ENCODE measurements around the gene TAX1BP3. TPM values are rescaled to one million over a fixed set of nuclear protein-coding genes. Genes with fewer than 3 reads are reported as not detected.

TAX1BP3 gene
- total RNA-seq, 2 experiments from 2014 or later = 6.0 to 6.6 TPM

DNA sequence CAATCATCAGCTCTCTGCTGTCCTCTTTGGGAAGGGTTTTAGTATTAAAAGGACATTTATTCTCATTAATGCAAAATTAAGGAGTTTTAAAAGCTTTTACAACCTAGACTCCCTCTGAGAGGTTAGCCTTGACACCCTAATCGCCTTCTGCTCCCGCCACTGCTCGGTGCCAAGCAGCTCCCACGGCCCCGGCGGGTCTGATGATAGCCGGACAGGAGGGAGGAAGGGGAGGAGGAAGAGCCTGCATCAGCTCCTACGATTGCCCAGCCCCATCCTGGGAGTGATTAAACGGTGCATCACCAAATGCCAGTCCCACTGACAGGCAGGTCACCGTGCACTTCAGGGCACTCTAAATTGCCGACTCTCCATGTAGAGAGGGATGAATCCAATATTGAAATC lies 40.6 kb downstream of the TAX1BP3 start:
- intact Hi-C loops (cut with DNase I, micrococcal nuclease) = no loop called here
- no peaks in the 10 kb centered on the region for H3K4me1 ChIP-seq (ENCODE audit: insufficient read depth, low read length)
- no peaks in the 10 kb centered on the region for H3K9me3 ChIP-seq (ENCODE audit: control insufficient read depth in 1 of 2, insufficient read depth in 1 of 2, low read length in 2 of 2)
- no peak overlapping the region for H3K4me3 ChIP-seq (ENCODE audit: low read length)
- no peak for ATAC-seq (ENCODE audit: poor library complexity)
- no peak overlapping the region for H3K27ac ChIP-seq (ENCODE audit: low read depth in 1 of 2, low read length in 2 of 2)
- H3K4me3 Mint-ChIP-seq = no peak overlapping the region
- H3K9me3 Mint-ChIP-seq = no peaks in the 10 kb centered on the region
- no peak overlapping the region for H3K27ac Mint-ChIP-seq
- DNase-seq = no peak
- ChIA-PET CTCF (no interaction called here), POLR2A (interaction anchor here (2.1 kb wide), 1 partner anchor 9 kb away, joined by 6 read pairs; the partner anchor contains the start of genes CTNS and SHPK)
- H3K27me3 ChIP-seq (ENCODE audit: control insufficient read depth in 1 of 2, insufficient read depth in 2 of 2, low read length in 2 of 2) = no peaks in the 10 kb centered on the region
- no peaks in the 10 kb centered on the region for H3K4me1 Mint-ChIP-seq (ENCODE audit: low read depth)
- peaks cover 47% of the 10 kb centered on the region for H3K36me3 ChIP-seq (ENCODE audit: insufficient read depth, low read length)
- no peaks in the 10 kb centered on the region for H3K27me3 Mint-ChIP-seq
- peaks cover 63% of the 10 kb centered on the region for H3K36me3 Mint-ChIP-seq (ENCODE audit: low read depth)
- TF ChIP-seq, protein P1, sequence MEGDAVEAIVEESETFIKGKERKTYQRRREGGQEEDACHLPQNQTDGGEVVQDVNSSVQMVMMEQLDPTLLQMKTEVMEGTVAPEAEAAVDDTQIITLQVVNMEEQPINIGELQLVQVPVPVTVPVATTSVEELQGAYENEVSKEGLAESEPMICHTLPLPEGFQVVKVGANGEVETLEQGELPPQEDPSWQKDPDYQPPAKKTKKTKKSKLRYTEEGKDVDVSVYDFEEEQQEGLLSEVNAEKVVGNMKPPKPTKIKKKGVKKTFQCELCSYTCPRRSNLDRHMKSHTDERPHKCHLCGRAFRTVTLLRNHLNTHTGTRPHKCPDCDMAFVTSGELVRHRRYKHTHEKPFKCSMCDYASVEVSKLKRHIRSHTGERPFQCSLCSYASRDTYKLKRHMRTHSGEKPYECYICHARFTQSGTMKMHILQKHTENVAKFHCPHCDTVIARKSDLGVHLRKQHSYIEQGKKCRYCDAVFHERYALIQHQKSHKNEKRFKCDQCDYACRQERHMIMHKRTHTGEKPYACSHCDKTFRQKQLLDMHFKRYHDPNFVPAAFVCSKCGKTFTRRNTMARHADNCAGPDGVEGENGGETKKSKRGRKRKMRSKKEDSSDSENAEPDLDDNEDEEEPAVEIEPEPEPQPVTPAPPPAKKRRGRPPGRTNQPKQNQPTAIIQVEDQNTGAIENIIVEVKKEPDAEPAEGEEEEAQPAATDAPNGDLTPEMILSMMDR (IDR thresholded peaks at IDR 0.05) = no peak

DNA sequence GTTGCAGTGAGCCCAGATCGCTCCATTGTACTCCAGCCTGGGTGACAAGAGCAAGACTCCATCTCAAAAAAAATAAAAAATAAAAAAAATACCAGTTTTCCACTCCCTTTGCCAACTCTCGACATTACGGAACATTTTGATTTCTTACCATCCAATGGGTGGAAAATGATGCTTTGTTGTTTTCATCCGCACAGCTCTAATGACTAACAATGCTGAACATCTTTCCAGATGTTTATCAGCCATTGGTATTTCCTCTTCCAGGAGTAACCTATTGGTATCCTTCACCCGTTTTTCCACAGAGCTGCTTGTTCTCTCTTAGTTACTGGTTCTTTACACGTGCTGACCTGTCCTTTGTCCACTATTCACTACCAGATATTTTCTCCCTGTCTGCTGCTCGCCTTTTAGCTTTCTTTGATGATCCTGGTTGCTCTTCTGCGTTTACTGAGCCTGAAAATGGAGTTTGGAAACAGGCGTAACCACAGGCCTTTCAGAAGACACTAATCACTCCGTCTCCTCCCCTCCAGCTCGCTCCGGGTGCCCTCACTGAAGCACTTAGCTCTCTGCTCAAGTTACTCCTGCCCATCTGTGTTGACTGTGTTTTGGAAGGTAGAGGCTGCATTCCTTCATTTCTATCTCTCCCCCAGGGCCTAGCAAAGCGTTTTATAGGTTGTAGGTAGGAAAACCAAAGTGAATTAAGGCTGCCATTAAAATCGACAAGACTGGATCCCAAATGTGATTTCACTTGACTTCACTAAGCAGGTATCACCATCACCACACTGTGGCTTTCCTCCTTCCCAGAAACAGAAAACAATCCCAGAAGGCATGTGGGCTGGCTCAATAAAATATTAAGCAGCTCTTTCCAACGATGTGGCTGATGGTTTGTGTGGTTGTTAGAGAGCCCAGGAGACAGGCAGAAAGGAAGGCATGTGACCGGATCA lies 41.3 kb downstream of the TAX1BP3 start:
- ChIA-PET CTCF (no interaction called here), POLR2A (interaction anchor here (2.1 kb wide), 1 partner anchor 9 kb away, joined by 6 read pairs; the partner anchor contains the start of genes CTNS and SHPK)
- Mint-ChIP-seq H3K27me3 (no peaks in the 10 kb centered on the region), H3K9me3 (no peaks in the 10 kb centered on the region), H3K4me3 (no peak overlapping the region), H3K36me3 (ENCODE audit: low read depth) (peaks cover 65% of the 10 kb centered on the region), H3K4me1 (ENCODE audit: low read depth) (no peaks in the 10 kb centered on the region), H3K27ac (no peak overlapping the region)
- Histone ChIP-seq H3K9me3 (ENCODE audit: control insufficient read depth in 1 of 2, insufficient read depth in 1 of 2, low read length in 2 of 2) (no peaks in the 10 kb centered on the region), H3K27me3 (ENCODE audit: control insufficient read depth in 1 of 2, insufficient read depth in 2 of 2, low read length in 2 of 2) (no peaks in the 10 kb centered on the region), H3K4me3 (ENCODE audit: low read length) (no peak overlapping the region), H3K4me1 (ENCODE audit: insufficient read depth, low read length) (no peaks in the 10 kb centered on the region), H3K27ac (ENCODE audit: low read depth in 1 of 2, low read length in 2 of 2) (no peak overlapping the region), H3K36me3 (ENCODE audit: insufficient read depth, low read length) (peaks cover 51% of the 10 kb centered on the region)
- DNase-seq = no peak
- intact Hi-C loops (cut with DNase I, micrococcal nuclease) = no loop called here
- TF ChIP-seq, protein P1 (IDR thresholded peaks at IDR 0.05) = no peak
- no peak for ATAC-seq (ENCODE audit: poor library complexity)

DNA sequence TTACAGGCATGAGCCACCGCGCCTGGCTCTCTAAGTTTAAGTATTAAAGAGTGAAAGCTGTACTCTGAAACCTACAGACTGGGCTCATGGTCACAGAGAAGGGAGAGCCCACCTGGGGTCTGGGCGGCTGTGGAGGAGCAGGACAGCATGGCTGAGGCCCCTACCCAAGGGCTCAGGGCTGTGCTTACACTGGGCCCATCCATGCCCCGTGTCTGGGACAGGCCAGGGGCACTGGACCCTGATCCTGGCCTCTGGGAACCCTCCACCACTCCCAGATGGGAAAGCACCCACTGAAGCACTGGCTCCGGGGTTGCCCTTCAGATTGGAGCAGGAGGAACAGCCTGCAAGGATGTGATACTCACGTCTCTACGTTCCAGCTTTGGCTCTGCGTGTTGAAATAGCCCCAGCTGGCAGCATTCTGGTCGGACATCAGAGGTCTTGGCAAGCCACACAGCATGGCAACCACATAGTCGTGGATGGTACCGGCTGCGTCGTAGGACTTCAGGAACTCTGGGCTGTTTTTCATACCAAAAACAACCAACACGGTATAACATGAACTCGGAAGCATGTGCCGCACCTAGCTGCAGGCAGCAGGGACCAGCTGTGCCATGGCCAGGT lies 45.3 kb downstream of the TAX1BP3 start:
- ChIA-PET CTCF (no interaction called here), POLR2A (no interaction called here)
- H3K4me3 ChIP-seq (ENCODE audit: low read length) = no peak overlapping the region
- H3K4me1 Mint-ChIP-seq (ENCODE audit: low read depth) = no peaks in the 10 kb centered on the region
- H3K4me1 ChIP-seq (ENCODE audit: insufficient read depth, low read length) = no peaks in the 10 kb centered on the region
- H3K9me3 Mint-ChIP-seq = no peaks in the 10 kb centered on the region
- H3K27me3 ChIP-seq (ENCODE audit: control insufficient read depth in 1 of 2, insufficient read depth in 2 of 2, low read length in 2 of 2) = no peaks in the 10 kb centered on the region
- no peak for ATAC-seq (ENCODE audit: poor library complexity)
- no peak overlapping the region for H3K27ac Mint-ChIP-seq
- peaks cover 51% of the 10 kb centered on the region for H3K36me3 ChIP-seq (ENCODE audit: insufficient read depth, low read length)
- H3K27ac ChIP-seq (ENCODE audit: low read depth in 1 of 2, low read length in 2 of 2) = no peak overlapping the region
- H3K9me3 ChIP-seq (ENCODE audit: control insufficient read depth in 1 of 2, insufficient read depth in 1 of 2, low read length in 2 of 2) = peaks cover 0 to under 1% of the 10 kb centered on the region in 2 experiments
- TF ChIP-seq, protein P1 (IDR thresholded peaks at IDR 0.05) = no peak
- DNase-seq = no peak
- H3K4me3 Mint-ChIP-seq = no peak overlapping the region
- peaks cover 70% of the 10 kb centered on the region for H3K36me3 Mint-ChIP-seq (ENCODE audit: low read depth)
- no peaks in the 10 kb centered on the region for H3K27me3 Mint-ChIP-seq
- intact Hi-C loops (cut with DNase I, micrococcal nuclease) = no loop called here
